ENCODE measurements around the gene ZNF205. TPM values are rescaled to one million over a fixed set of nuclear protein-coding genes. Genes with fewer than 3 reads are reported as not detected.
A peak's percentile ranks its signal among the peaks of the same experiment; 100 is the strongest.

The ZNF205 gene
- total RNA-seq, 2 experiments from 2014 or later, result not detected

DNA sequence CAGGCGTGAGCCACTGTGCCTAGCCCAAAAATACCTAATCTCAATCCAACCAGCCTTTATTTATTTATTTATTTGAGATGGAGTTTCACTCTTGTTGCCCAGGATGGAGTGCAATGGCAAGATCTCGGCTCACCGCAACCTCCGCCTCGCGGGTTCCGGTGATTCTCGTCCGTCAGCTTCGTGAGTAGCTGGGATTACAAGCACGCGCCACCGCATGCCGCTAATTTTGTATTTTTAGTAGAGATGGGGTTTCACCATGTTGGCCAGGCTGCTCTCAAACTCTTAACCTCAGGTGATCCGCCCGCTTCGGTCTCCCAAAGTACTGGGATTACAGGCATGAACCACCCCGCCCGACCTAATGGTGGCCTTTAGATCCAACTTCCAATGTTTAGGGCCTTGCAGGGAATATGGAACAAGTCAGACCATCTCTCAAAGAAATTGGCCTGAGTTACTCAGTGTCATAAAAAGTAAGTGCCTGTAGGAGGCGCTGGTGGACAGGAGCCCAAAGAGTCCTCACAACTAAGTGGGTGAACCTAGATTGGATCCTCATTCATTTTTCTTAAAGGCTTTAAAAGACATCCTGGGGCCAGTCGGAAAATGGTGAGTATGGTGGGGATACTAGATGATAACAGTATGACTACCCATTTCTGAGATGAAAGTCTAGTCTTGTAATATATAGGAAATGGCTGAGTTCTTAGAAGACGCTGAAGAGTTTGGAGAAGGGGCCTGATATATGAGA, 17.9 kb upstream of the ZNF205 start:
- ChIA-PET CTCF (interaction anchor here (0.8 to 16.4 kb wide), 10 partner anchors 14 to 65 kb away, joined by 3 to 354 read pairs (median 6); partner anchors contain the start of gene ZNF213), POLR2A (interaction anchor here (1.2 kb wide), 1 partner anchor 35 kb away, joined by 3 read pairs; no protein-coding TSS in a partner anchor)
- peak; percentile 38 for ATAC-seq
- DNase-seq, result peak; percentile 67
- Mint-ChIP-seq H3K36me3 (ENCODE audit: low read depth) (no peaks in the 10 kb centered on the region), H3K4me1 (ENCODE audit: low read depth) (peaks cover 65% of the 10 kb centered on the region), H3K27ac (peak overlapping the region; percentile 69), H3K4me3 (no peak overlapping the region), H3K27me3 (ENCODE audit: low read depth) (peaks cover 2% of the 10 kb centered on the region), H3K9me3 (ENCODE audit: insufficient read depth) (no peaks in the 10 kb centered on the region)

DNA sequence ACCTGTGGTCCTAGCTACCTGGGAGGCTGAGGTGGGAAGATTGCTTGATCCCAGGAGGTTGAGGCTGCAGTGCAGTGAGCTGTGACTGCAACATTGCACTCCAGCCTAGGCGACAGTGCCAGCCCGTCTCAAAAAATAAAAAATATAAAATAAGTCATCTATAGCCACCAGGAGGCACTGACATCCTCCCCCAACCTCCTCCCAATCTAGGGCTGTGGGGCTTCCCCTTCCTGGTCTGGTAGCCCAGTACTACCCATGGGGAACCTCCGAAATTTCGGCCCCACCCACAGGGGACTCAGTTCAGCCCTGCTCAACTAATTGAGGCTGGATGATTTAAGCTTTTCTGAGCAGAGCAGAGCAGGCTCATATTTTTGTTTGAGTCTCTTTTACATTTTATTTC, 16.5 kb upstream of the ZNF205 start:
- Mint-ChIP-seq H3K4me1 (ENCODE audit: low read depth) (peaks cover 70% of the 10 kb centered on the region), H3K9me3 (ENCODE audit: insufficient read depth) (no peaks in the 10 kb centered on the region), H3K27me3 (ENCODE audit: low read depth) (peaks cover 2% of the 10 kb centered on the region), H3K36me3 (ENCODE audit: low read depth) (no peaks in the 10 kb centered on the region), H3K4me3 (no peak overlapping the region), H3K27ac (peak overlapping the region; percentile 77)
- peak; percentile 73 for ATAC-seq
- ChIA-PET CTCF (interaction anchor here (0.9 to 16.4 kb wide), 12 partner anchors 13 to 366 kb away, joined by 3 to 354 read pairs (median 6); partner anchors contain the start of genes IL32 and ZNF213), POLR2A (interaction anchor here (0.6 to 1.5 kb wide), 4 partner anchors 20 to 115 kb away, joined by 3 to 8 read pairs (median 4); partner anchors contain the start of gene PKMYT1)
- DNase-seq, result peak; percentile 81

DNA sequence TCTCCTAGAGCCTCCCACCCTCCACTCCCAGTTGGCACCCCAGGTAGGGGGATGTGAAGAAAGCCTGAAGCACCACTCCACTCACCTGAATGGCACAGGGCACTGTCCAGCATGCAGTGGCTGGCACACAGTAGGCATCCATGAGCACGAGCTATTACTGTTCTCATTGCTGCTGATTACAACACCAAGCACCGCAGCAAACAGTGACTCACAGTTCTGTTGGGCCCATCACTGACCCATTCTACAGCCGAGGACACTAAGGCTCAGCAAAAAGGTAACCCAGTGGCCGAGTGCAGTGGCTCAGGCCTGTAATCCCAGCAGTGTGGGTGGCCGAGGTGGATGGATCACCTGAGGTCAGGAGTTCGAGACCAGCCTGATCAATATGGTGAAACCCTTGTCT, 16.0 kb upstream of the ZNF205 start:
- Mint-ChIP-seq H3K36me3 (ENCODE audit: low read depth) (no peaks in the 10 kb centered on the region), H3K4me3 (no peak overlapping the region), H3K9me3 (ENCODE audit: insufficient read depth) (no peaks in the 10 kb centered on the region), H3K4me1 (ENCODE audit: low read depth) (peaks cover 70% of the 10 kb centered on the region), H3K27ac (peak overlapping the region; percentile 77), H3K27me3 (ENCODE audit: low read depth) (peaks cover 2% of the 10 kb centered on the region)
- DNase-seq (no peak), ATAC-seq (no peak)
- ChIA-PET CTCF (interaction anchor here (0.9 to 16.4 kb wide), 12 partner anchors 12 to 365 kb away, joined by 3 to 354 read pairs (median 6); partner anchors contain the start of genes IL32 and ZNF213), POLR2A (interaction anchor here (0.6 to 2.0 kb wide), 5 partner anchors 21 to 116 kb away, joined by 3 to 8 read pairs (median 4); partner anchors contain the start of gene PKMYT1)

DNA sequence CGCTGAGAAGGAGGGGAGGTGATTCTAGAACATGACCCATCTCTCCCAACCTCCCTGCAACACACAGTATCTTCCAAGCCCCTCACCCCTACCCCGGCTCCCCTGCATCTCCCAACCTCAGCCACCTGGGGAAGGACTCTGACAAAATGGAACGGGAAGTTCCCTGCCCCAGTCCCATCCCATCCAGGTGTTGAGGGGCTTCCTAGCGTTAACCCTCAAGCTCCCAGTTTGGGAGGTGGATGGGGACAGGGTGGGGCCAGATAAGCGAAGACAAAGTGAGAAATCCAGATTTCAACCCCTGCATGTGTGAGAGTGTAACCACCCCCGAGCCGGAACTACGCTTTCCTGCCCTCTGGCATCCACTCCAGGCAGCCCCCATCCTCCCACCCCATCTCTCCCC, 15.1 kb upstream of the ZNF205 start:
- ATAC-seq (no peak), DNase-seq (no peak)
- H3K27me3 Mint-ChIP-seq (ENCODE audit: low read depth), result peaks cover 2% of the 10 kb centered on the region
- POLR2A ChIA-PET, result interaction anchor here (1.7 to 7.0 kb wide), 3 partner anchors 22 to 37 kb away, joined by 4 to 32 read pairs (median 8); partner anchors contain the start of gene ZNF213
- no peaks in the 10 kb centered on the region for H3K36me3 Mint-ChIP-seq (ENCODE audit: low read depth)
- no peaks in the 10 kb centered on the region for H3K9me3 Mint-ChIP-seq (ENCODE audit: insufficient read depth)
- H3K27ac Mint-ChIP-seq, result peak overlapping the region; percentile 54
- peaks cover 73% of the 10 kb centered on the region for H3K4me1 Mint-ChIP-seq (ENCODE audit: low read depth)
- CTCF ChIA-PET, result interaction anchor here (0.6 to 16.4 kb wide), 11 partner anchors 10 to 404 kb away, joined by 3 to 354 read pairs (median 3); partner anchors contain the start of gene ZNF213
- H3K4me3 Mint-ChIP-seq, result no peak overlapping the region

DNA sequence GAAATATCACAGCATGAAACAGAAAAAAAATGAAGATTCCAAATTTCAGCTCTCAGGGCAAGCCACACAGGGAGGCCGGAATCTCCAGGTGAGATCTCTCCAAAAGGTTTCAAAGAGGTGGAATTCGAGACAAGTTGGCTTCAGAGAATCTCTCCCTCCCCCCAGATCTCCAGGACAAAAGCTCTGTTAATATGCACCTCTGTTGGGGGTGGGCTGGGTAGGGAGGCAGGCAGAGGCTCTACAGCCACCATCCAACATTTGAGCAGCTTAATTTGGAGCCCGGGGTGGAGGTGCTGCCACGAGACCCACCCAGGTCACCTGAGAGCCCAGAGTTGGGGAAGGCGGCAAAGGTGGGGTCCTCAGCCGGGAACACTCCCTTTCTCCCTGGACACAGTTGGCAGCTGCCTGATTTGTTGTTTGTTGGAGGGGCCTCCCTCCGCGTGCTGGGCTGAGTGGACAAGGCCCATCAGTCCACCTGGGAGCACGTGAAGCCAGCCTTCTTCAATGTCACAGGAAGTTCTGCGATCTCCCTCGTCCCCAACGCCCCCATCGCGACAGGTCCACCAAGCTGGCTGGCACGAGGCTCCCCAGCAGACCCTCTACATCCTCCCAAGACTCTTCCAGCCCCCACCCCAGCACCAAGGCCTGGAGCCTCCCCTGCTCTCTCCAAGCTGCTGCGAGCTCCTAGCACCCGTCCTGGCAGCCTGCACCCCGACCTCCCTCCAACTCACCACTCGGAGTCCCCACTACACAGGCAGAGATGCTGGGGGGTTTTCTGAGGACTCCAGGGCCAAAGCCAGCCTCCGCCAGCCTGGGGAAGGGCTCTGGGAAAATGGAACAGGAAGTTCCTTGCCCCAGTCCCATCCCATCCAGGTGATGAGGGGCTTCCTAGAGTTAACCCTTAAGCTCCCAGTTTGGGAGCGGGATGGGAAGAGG, 13.7 kb upstream of the ZNF205 start, which contains the start of gene ZSCAN10:
Gene ZSCAN10, minus strand, starts transcription at position 836 of the 936 bp plus-strand sequence. CDS start 6,357 bp downstream, outside the sequence.
- DNase-seq (no peak), ATAC-seq (no peak)
- H3K27me3 Mint-ChIP-seq (ENCODE audit: low read depth), result peaks cover 2% of the 10 kb centered on the region
- ChIA-PET CTCF (interaction anchor here (1.1 to 16.4 kb wide), 11 partner anchors 11 to 71 kb away, joined by 3 to 354 read pairs (median 6); partner anchors contain the start of gene ZNF213), POLR2A (interaction anchor here (0.7 to 7.0 kb wide), 7 partner anchors 24 to 116 kb away, joined by 3 to 32 read pairs (median 4); partner anchors contain the start of gene ZNF213)
- no peaks in the 10 kb centered on the region for H3K36me3 Mint-ChIP-seq (ENCODE audit: low read depth)
- no peaks in the 10 kb centered on the region for H3K9me3 Mint-ChIP-seq (ENCODE audit: insufficient read depth)
- H3K4me1 Mint-ChIP-seq (ENCODE audit: low read depth), result peaks cover 78% of the 10 kb centered on the region
- peak within 1 kb of the TSS; percentile 69 for H3K4me3 Mint-ChIP-seq
- peak within 1 kb of the TSS; percentile 71 for H3K27ac Mint-ChIP-seq

DNA sequence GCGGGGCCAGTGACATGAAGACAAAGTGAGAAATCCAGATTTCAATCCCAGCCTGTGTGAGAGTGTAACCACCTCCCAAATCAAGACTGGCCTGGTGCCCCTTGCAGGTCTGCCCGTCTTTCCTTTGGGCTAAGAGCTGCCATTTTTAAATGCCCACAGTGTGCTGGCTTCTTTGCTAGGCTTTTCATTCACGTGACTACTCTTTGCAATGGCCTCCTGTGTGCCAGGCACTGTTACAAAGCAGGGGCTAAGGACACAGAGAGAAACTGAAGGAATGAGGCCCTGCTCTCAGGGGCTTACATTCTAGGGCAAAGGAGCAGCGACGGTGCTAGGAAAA, 13.0 kb upstream of the ZNF205 start:
- ChIA-PET POLR2A (interaction anchor here (0.7 to 7.0 kb wide), 5 partner anchors 24 to 116 kb away, joined by 3 to 32 read pairs (median 4); no protein-coding TSS in a partner anchor), CTCF (interaction anchor here (1.3 to 16.4 kb wide), 4 partner anchors 20 to 41 kb away, joined by 5 to 354 read pairs (median 32); partner anchors contain the start of gene ZNF213)
- Mint-ChIP-seq H3K36me3 (ENCODE audit: low read depth) (no peaks in the 10 kb centered on the region), H3K4me1 (ENCODE audit: low read depth) (peaks cover 77% of the 10 kb centered on the region), H3K27me3 (ENCODE audit: low read depth) (peaks cover 2% of the 10 kb centered on the region), H3K4me3 (no peak overlapping the region), H3K9me3 (ENCODE audit: insufficient read depth) (no peaks in the 10 kb centered on the region), H3K27ac (no peak overlapping the region)
- ATAC-seq (no peak), DNase-seq (no peak)

DNA sequence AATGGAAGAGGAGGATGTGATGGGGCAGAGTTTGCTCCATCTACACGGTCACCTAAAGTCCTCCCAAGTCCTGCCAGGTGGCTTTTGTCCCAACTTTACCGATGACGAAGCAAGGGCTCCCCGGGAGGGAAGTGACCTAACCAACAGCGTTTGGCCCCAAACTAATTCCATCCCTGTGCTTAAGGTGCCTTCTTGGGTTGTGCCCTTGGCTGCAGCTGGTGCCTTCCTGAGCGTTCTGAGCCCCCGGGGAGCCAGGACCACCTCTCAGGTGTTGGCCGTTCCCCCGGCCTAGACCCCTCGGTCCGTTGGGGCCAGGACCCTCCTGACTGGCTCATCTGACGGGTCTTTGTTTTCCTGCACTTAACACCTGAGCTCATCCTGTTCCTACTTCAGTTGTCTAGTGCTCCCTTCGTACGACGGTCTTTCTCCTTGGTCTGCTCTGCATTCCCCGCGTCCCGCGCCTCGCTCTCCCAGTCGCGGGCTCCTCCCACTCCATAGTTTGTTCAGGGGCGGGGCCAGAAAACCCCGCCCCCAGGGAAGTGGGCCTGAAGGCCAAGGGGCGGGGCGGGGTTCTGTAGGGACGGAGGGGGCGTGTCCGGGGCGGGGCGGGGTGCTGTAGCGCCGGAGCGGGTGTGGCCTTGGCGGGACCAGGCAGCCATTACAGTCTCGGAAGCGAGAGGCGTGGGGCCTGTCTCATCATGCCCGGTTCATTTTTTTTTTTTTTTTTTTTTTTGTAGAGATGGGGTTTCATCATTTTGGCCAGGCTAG, 12.5 kb upstream of the ZNF205 start:
- peak overlapping the region; percentile 71 for H3K27ac Mint-ChIP-seq
- peaks cover 74% of the 10 kb centered on the region for H3K4me1 Mint-ChIP-seq (ENCODE audit: low read depth)
- peaks cover 2% of the 10 kb centered on the region for H3K27me3 Mint-ChIP-seq (ENCODE audit: low read depth)
- no peaks in the 10 kb centered on the region for H3K9me3 Mint-ChIP-seq (ENCODE audit: insufficient read depth)
- H3K4me3 Mint-ChIP-seq, result peak overlapping the region; percentile 69
- DNase-seq (peak; percentile 96), ATAC-seq (peak; percentile 85)
- POLR2A ChIA-PET, result interaction anchor here (1.4 to 7.0 kb wide), 5 partner anchors 25 to 44 kb away, joined by 3 to 32 read pairs (median 4); no protein-coding TSS in a partner anchor
- CTCF ChIA-PET, result interaction anchor here (1.1 to 16.4 kb wide), 7 partner anchors 17 to 42 kb away, joined by 3 to 354 read pairs (median 8); partner anchors contain the start of gene ZNF213
- no peaks in the 10 kb centered on the region for H3K36me3 Mint-ChIP-seq (ENCODE audit: low read depth)

DNA sequence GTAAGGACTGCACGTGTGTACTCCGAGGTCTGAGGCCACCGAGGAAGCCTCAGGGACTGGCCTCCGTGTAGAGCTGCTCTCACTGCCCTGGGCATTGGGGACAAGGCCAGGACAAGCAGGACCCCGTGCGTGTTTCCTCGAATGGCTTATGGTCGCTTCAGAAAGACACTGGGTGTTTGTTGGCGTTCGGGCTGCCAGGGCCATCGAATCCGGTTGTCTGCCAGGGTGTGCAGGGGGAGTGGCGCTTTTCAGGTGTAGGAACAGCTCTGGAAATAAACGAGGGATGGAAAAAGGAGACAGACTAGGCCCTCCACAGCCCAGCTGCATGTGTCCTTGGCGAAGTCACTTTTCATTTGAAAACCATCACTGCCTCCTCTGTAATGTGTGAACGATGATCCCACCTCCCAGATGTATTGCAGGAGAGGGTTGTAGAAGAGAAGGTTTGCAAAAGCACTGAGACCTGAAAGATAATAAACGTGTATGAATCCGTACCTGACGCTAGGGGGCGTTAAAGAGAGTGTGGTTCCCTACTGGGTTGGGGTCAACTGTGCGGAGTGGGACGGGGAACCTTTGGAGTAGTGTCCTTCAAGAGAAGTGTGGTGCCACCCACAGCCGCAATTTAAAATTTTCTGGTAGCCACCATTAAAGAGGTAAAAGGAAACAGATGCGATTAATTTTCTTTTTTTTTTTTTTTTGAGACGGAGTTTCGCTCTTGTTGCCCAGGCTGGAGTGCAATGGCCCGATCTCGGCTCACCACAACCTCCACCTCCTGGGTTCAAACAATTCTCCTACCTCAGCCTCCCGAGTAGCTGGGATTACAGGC, 11.2 kb upstream of the ZNF205 start:
- Mint-ChIP-seq H3K27ac (peak overlapping the region; percentile 84), H3K27me3 (ENCODE audit: low read depth) (peaks cover 2% of the 10 kb centered on the region), H3K36me3 (ENCODE audit: low read depth) (no peaks in the 10 kb centered on the region), H3K4me3 (peak overlapping the region; percentile 69), H3K9me3 (ENCODE audit: insufficient read depth) (no peaks in the 10 kb centered on the region), H3K4me1 (ENCODE audit: low read depth) (peaks cover 73% of the 10 kb centered on the region)
- peak; percentile 67 for DNase-seq
- ChIA-PET CTCF (interaction anchor here (0.6 to 16.4 kb wide), 16 partner anchors 8 to 74 kb away, joined by 3 to 354 read pairs (median 4); partner anchors contain the start of gene ZNF213), POLR2A (interaction anchor here (0.6 to 7.0 kb wide), 5 partner anchors 24 to 42 kb away, joined by 3 to 32 read pairs (median 4); no protein-coding TSS in a partner anchor)
- ATAC-seq, result no peak

DNA sequence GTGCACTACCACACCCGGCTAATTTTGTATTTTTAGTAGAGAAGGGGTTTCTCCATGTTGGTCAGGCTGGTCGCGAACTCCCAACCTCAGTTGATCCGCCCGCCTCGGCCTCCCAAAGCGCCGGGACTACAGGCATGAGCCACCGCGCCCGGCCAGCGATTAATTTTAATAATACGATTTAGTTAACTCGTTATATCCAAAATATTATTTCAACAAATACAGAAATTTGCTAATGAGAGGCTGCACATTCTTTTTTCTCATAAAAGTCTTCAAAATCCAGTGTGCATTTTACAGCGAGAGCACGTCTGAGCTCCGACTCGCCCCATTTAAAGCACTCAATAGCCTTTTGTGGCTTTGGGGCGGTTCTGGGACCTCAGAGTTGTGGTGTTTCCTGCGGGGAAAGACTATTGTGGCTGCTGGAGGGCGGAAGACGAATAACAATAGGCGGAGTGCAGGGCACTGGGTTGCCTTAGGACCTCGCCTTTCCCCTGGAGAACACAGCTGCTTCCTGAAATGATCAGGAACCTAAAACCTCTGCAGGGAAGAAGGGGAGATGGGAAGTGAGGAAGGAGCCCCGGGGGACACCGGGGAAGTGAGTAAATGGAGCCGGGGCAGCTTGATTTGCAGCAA, 10.4 kb upstream of the ZNF205 start:
- DNase-seq (peak; percentile 53), ATAC-seq (no peak)
- Mint-ChIP-seq H3K4me3 (peak overlapping the region; percentile 69), H3K27me3 (ENCODE audit: low read depth) (peaks cover 2% of the 10 kb centered on the region), H3K4me1 (ENCODE audit: low read depth) (peaks cover 73% of the 10 kb centered on the region), H3K9me3 (ENCODE audit: insufficient read depth) (no peaks in the 10 kb centered on the region), H3K36me3 (ENCODE audit: low read depth) (no peaks in the 10 kb centered on the region), H3K27ac (peak overlapping the region; percentile 84)
- POLR2A ChIA-PET, result interaction anchor here (0.7 to 7.0 kb wide), 4 partner anchors 21 to 35 kb away, joined by 3 to 32 read pairs (median 6); no protein-coding TSS in a partner anchor
- CTCF ChIA-PET, result interaction anchor here (0.7 to 16.4 kb wide), 10 partner anchors 9 to 74 kb away, joined by 3 to 354 read pairs (median 6); partner anchors contain the start of genes ZNF205 and ZNF213

Measured in activated CD8-positive, alpha-beta T cell treated with anti-CD3 and anti-CD28 coated beads, Interleukin-2, amount 10 ng/mL, durations not matched to agents 7 days and 5 days (primary cell).